MM.1S (cell line): ENCODE results near the gene CGA.

Experiments used
- EZH2phosphoT487 ChIP-seq: fragments of 300-600 bp; sonication (generic); IDR thresholded peaks from 2 replicates; pipeline ENCODE4 v1.6.1; 2018; ENCODE audit warnings: antibody characterized with exemption, low read length
- TF ChIP-seq, protein P1 (sequence below): fragments of 300-600 bp; sonication (generic); IDR thresholded peaks from 2 replicates; pipeline ENCODE4 v1.5.1; 2016; ENCODE audit warnings: antibody characterized with exemption, low read length, mixed read lengths

GRCh38 chr6:87101067-87101466 lies 6.2 kb upstream of the CGA start:
- TF ChIP-seq, protein P1, sequence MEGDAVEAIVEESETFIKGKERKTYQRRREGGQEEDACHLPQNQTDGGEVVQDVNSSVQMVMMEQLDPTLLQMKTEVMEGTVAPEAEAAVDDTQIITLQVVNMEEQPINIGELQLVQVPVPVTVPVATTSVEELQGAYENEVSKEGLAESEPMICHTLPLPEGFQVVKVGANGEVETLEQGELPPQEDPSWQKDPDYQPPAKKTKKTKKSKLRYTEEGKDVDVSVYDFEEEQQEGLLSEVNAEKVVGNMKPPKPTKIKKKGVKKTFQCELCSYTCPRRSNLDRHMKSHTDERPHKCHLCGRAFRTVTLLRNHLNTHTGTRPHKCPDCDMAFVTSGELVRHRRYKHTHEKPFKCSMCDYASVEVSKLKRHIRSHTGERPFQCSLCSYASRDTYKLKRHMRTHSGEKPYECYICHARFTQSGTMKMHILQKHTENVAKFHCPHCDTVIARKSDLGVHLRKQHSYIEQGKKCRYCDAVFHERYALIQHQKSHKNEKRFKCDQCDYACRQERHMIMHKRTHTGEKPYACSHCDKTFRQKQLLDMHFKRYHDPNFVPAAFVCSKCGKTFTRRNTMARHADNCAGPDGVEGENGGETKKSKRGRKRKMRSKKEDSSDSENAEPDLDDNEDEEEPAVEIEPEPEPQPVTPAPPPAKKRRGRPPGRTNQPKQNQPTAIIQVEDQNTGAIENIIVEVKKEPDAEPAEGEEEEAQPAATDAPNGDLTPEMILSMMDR, result no peak
- TF ChIP-seq EZH2phosphoT487, result no peak
